Gastrocnemius medialis (tissue), 4 donors: Measurements from ENCODE around the gene PLXNA2.

Experiments
- POLR2A ChIP-seq, 2 donors: fragments of 450-650 bp; IDR thresholded peaks; one replicate each; pipeline ENCODE4 v1.6.1; 2017; ENCODE audit warnings: antibody characterized with exemption in 2 of 2, mild to moderate bottlenecking in 2 of 2, moderate library complexity in 2 of 2
- TF ChIP-seq, protein P1 (sequence below), 5 experiments: fragments of 450-650 bp in 3 of 5; fragments of 200-600 bp in 2 of 5; sonication (generic) in 2 of 5; IDR thresholded peaks in 4 of 5; conservative IDR thresholded peaks in 1 of 5; 1 replicate in 4 of 5; 2 replicates in 1 of 5; pipeline ENCODE4 v1.5.1; 2016 to 2019; ENCODE audit warnings: antibody characterized with exemption in 5 of 5, mild to moderate bottlenecking in 3 of 5, moderate library complexity in 3 of 5

GRCh38 chr1:208235356-208235981 is 8.7 kb downstream of the PLXNA2 start:
- TF ChIP-seq, protein P1, sequence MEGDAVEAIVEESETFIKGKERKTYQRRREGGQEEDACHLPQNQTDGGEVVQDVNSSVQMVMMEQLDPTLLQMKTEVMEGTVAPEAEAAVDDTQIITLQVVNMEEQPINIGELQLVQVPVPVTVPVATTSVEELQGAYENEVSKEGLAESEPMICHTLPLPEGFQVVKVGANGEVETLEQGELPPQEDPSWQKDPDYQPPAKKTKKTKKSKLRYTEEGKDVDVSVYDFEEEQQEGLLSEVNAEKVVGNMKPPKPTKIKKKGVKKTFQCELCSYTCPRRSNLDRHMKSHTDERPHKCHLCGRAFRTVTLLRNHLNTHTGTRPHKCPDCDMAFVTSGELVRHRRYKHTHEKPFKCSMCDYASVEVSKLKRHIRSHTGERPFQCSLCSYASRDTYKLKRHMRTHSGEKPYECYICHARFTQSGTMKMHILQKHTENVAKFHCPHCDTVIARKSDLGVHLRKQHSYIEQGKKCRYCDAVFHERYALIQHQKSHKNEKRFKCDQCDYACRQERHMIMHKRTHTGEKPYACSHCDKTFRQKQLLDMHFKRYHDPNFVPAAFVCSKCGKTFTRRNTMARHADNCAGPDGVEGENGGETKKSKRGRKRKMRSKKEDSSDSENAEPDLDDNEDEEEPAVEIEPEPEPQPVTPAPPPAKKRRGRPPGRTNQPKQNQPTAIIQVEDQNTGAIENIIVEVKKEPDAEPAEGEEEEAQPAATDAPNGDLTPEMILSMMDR (IDR thresholded peaks at IDR 0.05 in 4 of 5, conservative IDR thresholded peaks at IDR 0.05 in 1 of 5) = no peak
- no peak for TF ChIP-seq POLR2A (IDR thresholded peaks at IDR 0.05)
